ENCODE results near the gene EPS8L3. TPM values are rescaled to one million over a fixed set of nuclear protein-coding genes. Genes with fewer than 3 reads are reported as not detected.

The EPS8L3 gene
- total RNA-seq, 1 experiment from 2014 or later: not detected

- in situ Hi-C loops (cut with HindIII; ENCODE audit: low pct_unique_long_range_greater_than_20kb, low sequenced_read_pairs): no loop called here
These were observed 30.8 kb upstream of the EPS8L3 start for GRCh38 chr1:109794319-109795132.

More at GRCh38 chr1:109794319-109795132, 30.8 kb upstream of the EPS8L3 start:
- no peak overlapping the region for H3K4me3 ChIP-seq (ENCODE audit: low read depth in 2 of 2, low read length in 2 of 2)
- intact Hi-C loops (cut with micrococcal nuclease; ENCODE audit: unreplicated experiment): loop anchor here (5.0 kb wide), 1 partner anchor 118 kb away; the partner anchor contains the start of gene CSF1
- no peaks in the 10 kb centered on the region for H3K27me3 ChIP-seq (ENCODE audit: control insufficient read depth, insufficient read depth, low read length)
- TF ChIP-seq TCF7L2 (IDR thresholded peaks at IDR 0.05; ENCODE audit: low read depth, low read length): no peak
- no peak for TF ChIP-seq CTCF (IDR thresholded peaks at IDR 0.05)
- no peak for TF ChIP-seq SIN3A (IDR thresholded peaks at IDR 0.05; ENCODE audit: borderline replicate concordance, insufficient read depth, low read depth, low read length)
- TF ChIP-seq POLR2AphosphoS5 (IDR thresholded peaks at IDR 0.05; ENCODE audit: low read depth, low read length): no peak
- no peak for TF ChIP-seq REST (IDR thresholded peaks at IDR 0.05; ENCODE audit: insufficient read depth in 1 of 2, low read depth in 2 of 2, low read length in 1 of 2)
- H3K36me3 ChIP-seq (ENCODE audit: control insufficient read depth, insufficient read depth, low read length): no peaks in the 10 kb centered on the region
- peak overlapping the region; percentile 93 for H3K27ac ChIP-seq (ENCODE audit: low read length)
- ChIA-PET POLR2A (no interaction called here), CTCF (no interaction called here)
- DNase-seq (ENCODE audit: low read depth, low spot score) (no peak), ATAC-seq (peak; percentile 26)
- no TSS peak for BruUV-seq (replicated peaks)
- no peaks in the 10 kb centered on the region for H3K9me3 ChIP-seq (ENCODE audit: control insufficient read depth, insufficient read depth, low read depth, low read length)
- H3K4me1 ChIP-seq (ENCODE audit: control insufficient read depth, insufficient read depth, low read length): peaks cover 67% of the 10 kb centered on the region
